ENCODE results near the gene HIRIP3.

The HIRIP3 gene

DNA sequence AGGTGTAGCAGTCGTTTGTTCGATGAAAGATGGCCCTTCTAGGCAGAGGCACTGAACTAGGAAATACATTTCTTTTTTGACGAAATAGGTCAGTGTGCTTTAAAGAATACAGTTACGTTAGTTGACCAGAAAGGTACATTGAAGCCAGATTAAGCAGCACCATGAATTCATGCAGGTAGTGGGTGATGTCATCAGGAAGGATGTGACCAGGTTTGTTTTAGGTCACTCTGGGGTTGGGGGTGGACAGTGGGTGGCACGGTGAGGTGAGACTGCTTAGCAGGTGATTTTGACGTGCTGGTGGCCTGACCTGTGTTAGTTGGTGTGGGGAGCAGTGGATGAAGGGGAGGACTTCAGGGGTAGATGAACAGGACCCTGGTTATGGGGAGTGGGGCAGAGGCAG, 4.2 kb upstream of the HIRIP3 start:
- Histone ChIP-seq H3K4me1 (ENCODE audit: control insufficient read depth in 1 of 2, insufficient read depth in 2 of 2, low read length in 2 of 2) (peaks cover 8 to 9% of the 10 kb centered on the region in 2 experiments), H3K36me3 (ENCODE audit: control insufficient read depth in 1 of 2, insufficient read depth in 2 of 2, low read length in 2 of 2) (peaks cover 34 to 39% of the 10 kb centered on the region in 2 experiments), H2AK5ac (ENCODE audit: low read length) (no peak overlapping the region), H4K8ac (ENCODE audit: low read depth, low read length) (no peak overlapping the region), H3K79me1 (ENCODE audit: low read length) (peaks cover 11% of the 10 kb centered on the region), H3K27me3 (ENCODE audit: insufficient read depth, low read length) (no peaks in the 10 kb centered on the region), H3K18ac (ENCODE audit: low read length) (no peak overlapping the region), H2AFZ (ENCODE audit: insufficient read depth, low read length, poor library complexity) (no peak overlapping the region), H3K4ac (ENCODE audit: low read depth, low read length) (no peak overlapping the region), H3K23ac (ENCODE audit: low read length) (no peak overlapping the region), H3K4me3 (ENCODE audit: low read depth, low read length) (no peak overlapping the region), H3K79me2 (ENCODE audit: control insufficient read depth, insufficient read depth, low read length, poor library complexity) (peaks cover 7% of the 10 kb centered on the region), H4K91ac (ENCODE audit: low read depth, low read length) (no peak overlapping the region), H2BK12ac (ENCODE audit: low read length) (no peak overlapping the region), H3K14ac (ENCODE audit: low read length) (no peak overlapping the region), H4K12ac (ENCODE audit: low read depth, low read length) (no peak overlapping the region), H3K9me3 (ENCODE audit: insufficient read depth, low read depth, low read length) (no peaks in the 10 kb centered on the region), H2BK5ac (ENCODE audit: low read depth, low read length, poor library complexity) (no peak overlapping the region), H2BK120ac (ENCODE audit: insufficient read depth, low read length, poor library complexity) (no peak overlapping the region), H3K9ac (ENCODE audit: low read length) (no peak overlapping the region), H3K27ac (ENCODE audit: low read depth, low read length) (no peak overlapping the region), H3K4me2 (ENCODE audit: low read length) (no peak overlapping the region)
- DNase-seq, result no peak
- no CpG with 5 or more reads among the region's 6 CpGs for whole genome bisulfite sequencing (ENCODE audit: extremely low coverage, insufficient coverage, insufficient read length)

DNA sequence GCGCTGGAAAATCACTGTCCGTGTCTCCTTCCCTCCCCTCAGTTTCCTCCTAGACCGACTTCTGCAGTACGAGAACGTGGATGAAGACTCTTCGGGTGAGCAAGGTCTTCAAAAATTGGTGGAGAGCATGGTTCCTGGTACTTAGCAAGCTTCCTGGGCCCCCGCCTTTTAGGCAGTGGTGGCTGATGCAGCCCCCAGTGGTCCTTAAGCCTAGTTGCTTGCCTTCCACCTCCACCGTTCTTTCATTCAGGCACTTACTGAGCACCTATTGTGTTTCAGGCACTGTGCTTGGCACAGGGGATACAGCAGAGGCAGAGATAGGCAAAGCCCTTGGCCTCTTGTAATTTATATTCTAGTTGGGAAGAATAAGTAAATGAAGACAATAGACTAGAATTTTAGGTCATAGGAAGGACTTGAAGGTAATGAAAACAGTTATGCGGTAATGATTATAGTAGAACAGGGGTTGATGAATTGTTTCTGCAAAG, 1.4 kb upstream of the HIRIP3 start:
- Histone ChIP-seq H3K4me3 (ENCODE audit: low read depth, low read length) (peak overlapping the region; percentile 85), H3K79me2 (ENCODE audit: control insufficient read depth, insufficient read depth, low read length, poor library complexity) (peaks cover 7% of the 10 kb centered on the region), H4K12ac (ENCODE audit: low read depth, low read length) (peak overlapping the region; percentile 84), H3K36me3 (ENCODE audit: control insufficient read depth in 1 of 2, insufficient read depth in 2 of 2, low read length in 2 of 2) (peaks cover 33 to 37% of the 10 kb centered on the region in 2 experiments), H3K14ac (ENCODE audit: low read length) (peak overlapping the region; percentile 78), H3K79me1 (ENCODE audit: low read length) (peaks cover 11% of the 10 kb centered on the region), H2BK120ac (ENCODE audit: insufficient read depth, low read length, poor library complexity) (no peak overlapping the region), H3K4me1 (ENCODE audit: control insufficient read depth in 1 of 2, insufficient read depth in 2 of 2, low read length in 2 of 2) (peaks cover 8 to 9% of the 10 kb centered on the region in 2 experiments), H3K9ac (ENCODE audit: low read length) (peak overlapping the region; percentile 20), H3K23ac (ENCODE audit: low read length) (no peak overlapping the region), H3K27me3 (ENCODE audit: insufficient read depth, low read length) (no peaks in the 10 kb centered on the region), H3K4ac (ENCODE audit: low read depth, low read length) (peak overlapping the region; percentile 52), H2AFZ (ENCODE audit: insufficient read depth, low read length, poor library complexity) (peak overlapping the region; percentile 71), H3K4me2 (ENCODE audit: low read length) (peak overlapping the region; percentile 62), H4K91ac (ENCODE audit: low read depth, low read length) (peak overlapping the region; percentile 62), H2BK5ac (ENCODE audit: low read depth, low read length, poor library complexity) (no peak overlapping the region), H3K9me3 (ENCODE audit: insufficient read depth, low read depth, low read length) (no peaks in the 10 kb centered on the region), H2AK5ac (ENCODE audit: low read length) (peak overlapping the region; percentile 34), H3K18ac (ENCODE audit: low read length) (peak overlapping the region; percentile 76), H2BK12ac (ENCODE audit: low read length) (no peak overlapping the region), H3K27ac (ENCODE audit: low read depth, low read length) (no peak overlapping the region), H4K8ac (ENCODE audit: low read depth, low read length) (peak overlapping the region; percentile 87)
- DNase-seq, result no peak
- WGBS (ENCODE audit: extremely low coverage, insufficient coverage, insufficient read length), result no CpG with 5 or more reads among the region's 9 CpGs

DNA sequence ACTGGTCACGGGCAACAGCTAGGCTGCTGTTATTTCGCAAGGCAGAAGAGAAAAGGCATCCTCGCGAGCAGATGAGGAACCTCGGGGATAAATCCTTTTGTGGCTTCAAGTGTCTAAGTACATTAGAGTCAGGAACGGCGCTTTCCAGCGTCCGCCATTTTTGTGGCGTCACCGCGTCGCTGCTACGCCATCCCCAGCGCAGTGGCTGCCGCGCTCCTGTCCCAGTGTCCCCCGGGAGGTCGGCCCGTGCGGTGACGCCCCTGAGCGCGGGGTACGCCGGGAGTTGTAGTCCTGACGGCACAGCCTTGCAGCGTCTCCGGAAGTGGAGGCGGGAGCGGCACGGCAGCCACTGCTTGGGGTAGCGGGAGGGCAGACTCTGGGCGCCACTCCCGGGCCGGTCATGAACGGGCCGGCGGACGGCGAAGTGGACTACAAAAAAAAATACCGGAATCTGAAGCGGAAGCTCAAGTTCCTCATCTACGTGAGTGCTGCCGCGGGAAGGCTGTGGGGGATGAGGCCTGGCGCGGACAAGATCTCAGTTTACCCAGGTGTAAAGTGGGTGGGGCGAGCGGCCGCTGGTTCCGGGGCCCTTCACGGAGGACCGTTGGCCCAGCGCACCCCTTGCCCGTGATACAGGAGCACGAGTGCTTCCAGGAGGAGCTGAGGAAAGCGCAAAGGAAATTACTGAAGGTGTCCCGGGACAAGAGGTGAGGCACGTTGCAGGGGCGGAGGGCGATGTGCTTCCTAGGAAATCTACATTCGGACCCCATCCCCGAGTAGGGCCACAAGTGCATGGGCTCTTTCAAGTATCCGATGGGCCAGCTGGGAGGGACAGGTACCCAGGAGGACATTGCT, 721 bp upstream of the HIRIP3 start, which contains the start of gene INO80E:
Gene INO80E (plus strand): TSS at position 331 of the 855 bp plus-strand sequence. CDS start 70 bp downstream, at position 401.
- Histone ChIP-seq H4K12ac (ENCODE audit: low read depth, low read length) (peak within 1 kb of the TSS; percentile 84), H3K4me3 (ENCODE audit: low read depth, low read length) (peak within 1 kb of the TSS; percentile 85), H3K36me3 (ENCODE audit: control insufficient read depth in 1 of 2, insufficient read depth in 2 of 2, low read length in 2 of 2) (peaks cover 33 to 40% of the 10 kb centered on the region in 2 experiments), H3K79me2 (ENCODE audit: control insufficient read depth, insufficient read depth, low read length, poor library complexity) (peaks cover 7% of the 10 kb centered on the region), H4K8ac (ENCODE audit: low read depth, low read length) (peak within 1 kb of the TSS; percentile 96), H2BK120ac (ENCODE audit: insufficient read depth, low read length, poor library complexity) (peak within 1 kb of the TSS; percentile 24), H3K27me3 (ENCODE audit: insufficient read depth, low read length) (no peaks in the 10 kb centered on the region), H2BK12ac (ENCODE audit: low read length) (no peak within 1 kb of the TSS), H3K79me1 (ENCODE audit: low read length) (peaks cover 11% of the 10 kb centered on the region), H3K4me2 (ENCODE audit: low read length) (peak within 1 kb of the TSS; percentile 82), H3K18ac (ENCODE audit: low read length) (peak within 1 kb of the TSS; percentile 76), H2AK5ac (ENCODE audit: low read length) (peak within 1 kb of the TSS; percentile 34), H3K23ac (ENCODE audit: low read length) (no peak within 1 kb of the TSS), H3K4ac (ENCODE audit: low read depth, low read length) (peak within 1 kb of the TSS; percentile 52), H3K4me1 (ENCODE audit: control insufficient read depth in 1 of 2, insufficient read depth in 2 of 2, low read length in 2 of 2) (peaks cover 8 to 9% of the 10 kb centered on the region in 2 experiments), H2BK5ac (ENCODE audit: low read depth, low read length, poor library complexity) (peak within 1 kb of the TSS; percentile 62), H3K9ac (ENCODE audit: low read length) (peak within 1 kb of the TSS; percentile 86), H3K27ac (ENCODE audit: low read depth, low read length) (peak within 1 kb of the TSS; percentile 53), H4K91ac (ENCODE audit: low read depth, low read length) (peak within 1 kb of the TSS; percentile 80), H3K14ac (ENCODE audit: low read length) (peak within 1 kb of the TSS; percentile 78), H3K9me3 (ENCODE audit: insufficient read depth, low read depth, low read length) (no peaks in the 10 kb centered on the region), H2AFZ (ENCODE audit: insufficient read depth, low read length, poor library complexity) (peak within 1 kb of the TSS; percentile 89)
- DNase-seq, result peak; percentile 99
- no CpG with 5 or more reads among the region's 65 CpGs for WGBS (ENCODE audit: extremely low coverage, insufficient coverage, insufficient read length)

DNA sequence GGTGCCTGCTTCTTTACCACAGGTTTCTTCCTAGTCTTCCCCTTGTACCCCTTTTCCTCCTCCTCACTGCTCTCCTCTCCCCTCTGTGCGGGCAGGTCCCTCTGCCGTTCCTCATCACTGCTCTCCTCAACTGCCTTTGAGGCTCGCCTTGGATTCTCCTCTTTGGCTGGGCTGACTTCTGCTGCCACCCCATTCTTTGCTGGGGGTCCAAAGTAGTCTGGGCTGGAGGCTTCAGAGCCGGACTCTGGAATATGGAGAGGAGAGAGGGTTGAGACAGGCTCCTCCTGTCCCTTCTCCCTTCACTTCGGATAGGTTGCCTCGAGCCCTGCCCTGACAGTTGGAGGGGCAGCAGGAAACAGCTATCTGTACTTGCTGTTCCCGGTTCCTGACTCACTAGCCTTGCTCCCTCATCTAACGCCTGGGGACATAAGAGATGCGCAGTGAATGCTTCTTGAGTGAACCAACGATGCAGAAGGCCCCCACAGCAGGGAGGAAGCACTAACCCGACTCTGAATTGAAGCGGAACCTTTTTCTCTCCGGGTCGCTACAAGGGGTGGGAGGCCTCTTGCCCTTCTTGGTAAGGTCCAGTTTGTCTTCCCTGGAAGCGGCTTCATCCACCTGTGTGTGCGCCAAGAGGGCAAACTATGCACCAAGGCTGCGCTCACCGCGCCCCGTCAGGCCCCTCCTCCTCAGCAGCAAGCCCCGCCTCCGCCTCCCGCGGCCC, 655 bp downstream of the HIRIP3 start:
- H3K79me1 ChIP-seq (ENCODE audit: low read length), result peaks cover 11% of the 10 kb centered on the region
- peak overlapping the region; percentile 7 for H4K12ac ChIP-seq (ENCODE audit: low read depth, low read length)
- peak overlapping the region; percentile 82 for H3K4me2 ChIP-seq (ENCODE audit: low read length)
- DNase-seq, result peak; percentile 68 to 81
- peaks cover 7% of the 10 kb centered on the region for H3K79me2 ChIP-seq (ENCODE audit: control insufficient read depth, insufficient read depth, low read length, poor library complexity)
- H3K9me3 ChIP-seq (ENCODE audit: insufficient read depth, low read depth, low read length), result no peaks in the 10 kb centered on the region
- peak overlapping the region; percentile 16 for H3K14ac ChIP-seq (ENCODE audit: low read length)
- peak overlapping the region; percentile 64 for H4K8ac ChIP-seq (ENCODE audit: low read depth, low read length)
- no peak overlapping the region for H2AK5ac ChIP-seq (ENCODE audit: low read length)
- H2BK120ac ChIP-seq (ENCODE audit: insufficient read depth, low read length, poor library complexity), result no peak overlapping the region
- H3K36me3 ChIP-seq (ENCODE audit: control insufficient read depth in 1 of 2, insufficient read depth in 2 of 2, low read length in 2 of 2), result peaks cover 32 to 38% of the 10 kb centered on the region in 2 experiments
- no CpG with 5 or more reads among the region's 24 CpGs for WGBS (ENCODE audit: extremely low coverage, insufficient coverage, insufficient read length)
- H3K27ac ChIP-seq (ENCODE audit: low read depth, low read length), result peak overlapping the region; percentile 35
- H3K4ac ChIP-seq (ENCODE audit: low read depth, low read length), result no peak overlapping the region
- no peak overlapping the region for H2BK12ac ChIP-seq (ENCODE audit: low read length)
- H2AFZ ChIP-seq (ENCODE audit: insufficient read depth, low read length, poor library complexity), result peak overlapping the region; percentile 89
- no peak overlapping the region for H3K18ac ChIP-seq (ENCODE audit: low read length)
- no peak overlapping the region for H2BK5ac ChIP-seq (ENCODE audit: low read depth, low read length, poor library complexity)
- H3K27me3 ChIP-seq (ENCODE audit: insufficient read depth, low read length), result no peaks in the 10 kb centered on the region
- H3K4me3 ChIP-seq (ENCODE audit: low read depth, low read length), result peak overlapping the region; percentile 76
- H3K23ac ChIP-seq (ENCODE audit: low read length), result no peak overlapping the region
- H4K91ac ChIP-seq (ENCODE audit: low read depth, low read length), result peak overlapping the region; percentile 80
- H3K4me1 ChIP-seq (ENCODE audit: control insufficient read depth in 1 of 2, insufficient read depth in 2 of 2, low read length in 2 of 2), result peaks cover 8 to 9% of the 10 kb centered on the region in 2 experiments
- H3K9ac ChIP-seq (ENCODE audit: low read length), result no peak overlapping the region
